HUDEP-2 (cell line): ENCODE data around the gene HK2.
"Not testable (repeated sequence)": the region's sequence is repeated elsewhere in the genome, so short reads cannot be mapped to it uniquely, and the experiment has no call there.

Experiments
- DNase-seq, 76 experiments: peaks; one replicate each; lab custom pipeline; 2025; ENCODE audit not compliant: unreplicated experiment in 76 of 76; lab: John Stamatoyannopoulos, UW

HK2 gene

DNA sequence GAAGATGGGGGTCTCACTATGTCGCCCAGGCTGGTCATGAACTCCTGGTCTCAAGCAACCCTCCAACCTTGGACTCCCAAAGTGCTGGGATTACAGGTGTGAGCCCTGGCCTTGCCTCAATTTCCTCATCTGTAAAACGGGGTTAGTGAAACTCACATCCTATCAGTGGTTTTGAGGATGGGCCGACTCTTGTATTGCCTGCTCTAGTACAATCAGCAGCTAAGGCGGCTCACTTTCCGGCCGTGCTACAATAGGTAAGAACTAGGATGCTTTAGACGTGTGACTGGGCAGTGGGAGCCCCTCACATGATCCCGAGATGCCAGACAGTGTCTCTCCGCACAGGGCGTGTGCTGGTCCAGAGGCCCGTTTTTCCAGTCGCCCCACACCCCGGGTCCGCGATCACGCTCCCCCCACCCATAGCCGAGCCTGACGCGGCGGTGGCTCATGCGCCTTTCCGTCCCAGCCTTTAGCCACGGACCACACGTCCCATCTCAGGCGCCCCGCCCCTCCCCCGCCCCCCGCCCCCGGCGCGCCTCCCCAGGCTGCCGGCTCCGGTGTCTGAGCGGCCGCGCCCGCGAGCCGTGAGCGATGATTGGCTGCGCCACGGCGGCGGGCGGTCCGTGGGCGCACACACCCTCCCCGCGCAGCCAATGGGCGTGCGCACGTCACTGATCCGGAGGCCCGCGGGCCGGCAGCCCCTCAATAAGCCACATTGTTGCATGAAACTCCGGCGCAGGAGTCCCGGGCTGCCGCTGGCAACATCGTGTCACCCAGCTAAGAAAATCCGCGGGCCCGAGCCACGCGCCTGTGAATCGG, at the start of gene HK2:
Gene HK2 (plus strand): TSS at position 710 of the 816 bp plus-strand sequence. CDS start 454 bp downstream, outside the sequence.
- DNase-seq = peak in 69 of 76 experiments; percentile 18 to 85 (median 64)

DNA sequence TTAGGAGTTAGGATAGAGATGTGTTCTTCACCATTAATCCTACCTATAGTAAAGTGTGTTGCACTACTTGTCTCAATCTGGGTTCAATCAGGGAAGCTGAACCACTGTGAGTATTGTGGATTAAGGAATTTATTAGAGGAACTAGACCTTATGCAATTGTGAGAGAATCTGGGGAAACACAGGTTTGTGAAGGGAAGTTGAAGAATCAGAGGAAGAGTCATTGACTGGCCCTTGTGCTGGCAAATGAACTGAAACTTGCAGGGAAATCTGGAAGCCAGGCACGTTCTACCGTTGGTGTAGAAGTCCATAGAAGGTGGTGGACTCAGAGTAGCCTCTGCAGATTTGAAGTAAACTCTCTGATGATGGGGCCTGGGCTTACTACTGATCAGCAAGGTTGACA, 44.7 kb upstream of the HK2 start:
- no peak for DNase-seq

DNA sequence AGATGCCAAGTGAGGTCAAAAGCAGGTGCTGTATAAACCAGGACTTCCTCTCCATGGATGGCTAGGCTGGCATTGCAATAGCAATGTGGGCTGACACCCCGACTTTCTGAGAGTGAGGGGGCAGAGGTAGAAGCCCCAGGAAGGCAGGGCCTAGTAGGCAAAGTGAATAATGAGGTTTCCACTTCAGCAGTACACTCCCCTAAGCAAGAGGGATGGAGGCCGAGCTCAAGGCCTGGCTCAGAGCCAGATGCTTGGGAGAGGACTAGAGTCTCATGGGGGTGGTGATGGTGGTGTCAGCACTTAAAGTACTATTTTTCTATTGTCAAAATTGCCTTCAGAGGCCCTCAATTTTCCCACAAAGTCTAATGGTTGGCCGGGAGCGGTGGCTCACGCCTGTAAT, 41.6 kb upstream of the HK2 start:
- no peak for DNase-seq

DNA sequence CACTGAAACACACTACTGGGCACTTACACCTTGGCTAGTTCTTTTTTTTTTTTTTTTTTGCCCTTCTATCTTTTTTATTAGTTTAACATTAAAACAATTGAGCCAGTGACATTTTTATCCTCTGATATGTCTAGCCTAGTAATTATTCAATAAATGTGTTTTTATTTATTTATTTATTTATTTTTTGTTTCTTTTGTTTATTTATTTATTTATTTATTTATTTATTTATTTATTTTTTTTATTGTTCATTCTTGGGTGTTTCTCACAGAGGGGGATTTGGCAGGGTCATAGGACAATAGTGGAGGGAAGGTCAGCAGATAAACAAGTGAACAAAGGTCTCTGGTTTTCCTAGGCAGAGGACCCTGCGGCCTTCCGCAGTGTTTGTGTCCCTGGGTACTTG, 39.0 kb upstream of the HK2 start:
- not testable (repeated sequence) for DNase-seq

DNA sequence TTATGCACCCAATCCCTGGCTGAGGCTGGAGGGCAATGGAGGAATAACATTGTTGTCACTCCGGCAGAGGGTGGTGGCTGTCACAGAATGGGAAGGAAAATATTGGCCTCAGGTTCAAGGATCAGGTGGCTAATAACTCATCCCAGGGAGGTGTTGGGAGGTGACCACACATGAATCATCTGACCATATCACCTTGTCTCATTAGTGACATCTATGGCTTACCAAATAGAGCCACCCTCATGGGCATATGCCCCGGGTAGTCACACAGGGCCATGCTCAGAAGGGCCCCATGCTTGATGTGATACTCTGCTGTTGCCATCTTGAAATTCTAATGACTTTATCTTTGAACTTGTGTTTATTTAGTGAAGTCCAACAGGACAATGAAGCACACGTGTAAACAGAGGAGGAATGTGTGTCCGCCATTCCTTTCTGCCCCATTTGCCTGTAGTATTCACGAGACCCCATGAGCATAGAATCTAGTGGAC, 27.5 kb upstream of the HK2 start:
- no peak for DNase-seq

DNA sequence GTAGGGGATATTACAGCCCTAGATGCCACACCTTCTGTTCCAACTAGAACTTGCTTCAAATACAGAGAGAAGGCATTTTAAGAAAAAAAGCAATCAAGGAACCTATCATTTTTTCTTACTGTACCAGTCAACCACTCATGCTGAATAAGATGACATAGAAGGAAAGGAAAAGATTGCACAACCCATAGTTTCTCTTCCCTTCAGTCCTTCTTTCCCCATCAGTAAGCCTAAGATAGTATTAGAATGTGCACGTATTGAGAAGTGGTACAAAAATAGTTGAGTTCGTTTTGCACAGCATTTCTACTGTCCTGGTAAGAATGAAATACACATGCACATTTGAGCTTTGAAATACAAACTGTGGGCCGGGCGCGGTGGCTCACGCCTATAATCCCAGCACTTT, 27.0 kb upstream of the HK2 start:
- no peak for DNase-seq

DNA sequence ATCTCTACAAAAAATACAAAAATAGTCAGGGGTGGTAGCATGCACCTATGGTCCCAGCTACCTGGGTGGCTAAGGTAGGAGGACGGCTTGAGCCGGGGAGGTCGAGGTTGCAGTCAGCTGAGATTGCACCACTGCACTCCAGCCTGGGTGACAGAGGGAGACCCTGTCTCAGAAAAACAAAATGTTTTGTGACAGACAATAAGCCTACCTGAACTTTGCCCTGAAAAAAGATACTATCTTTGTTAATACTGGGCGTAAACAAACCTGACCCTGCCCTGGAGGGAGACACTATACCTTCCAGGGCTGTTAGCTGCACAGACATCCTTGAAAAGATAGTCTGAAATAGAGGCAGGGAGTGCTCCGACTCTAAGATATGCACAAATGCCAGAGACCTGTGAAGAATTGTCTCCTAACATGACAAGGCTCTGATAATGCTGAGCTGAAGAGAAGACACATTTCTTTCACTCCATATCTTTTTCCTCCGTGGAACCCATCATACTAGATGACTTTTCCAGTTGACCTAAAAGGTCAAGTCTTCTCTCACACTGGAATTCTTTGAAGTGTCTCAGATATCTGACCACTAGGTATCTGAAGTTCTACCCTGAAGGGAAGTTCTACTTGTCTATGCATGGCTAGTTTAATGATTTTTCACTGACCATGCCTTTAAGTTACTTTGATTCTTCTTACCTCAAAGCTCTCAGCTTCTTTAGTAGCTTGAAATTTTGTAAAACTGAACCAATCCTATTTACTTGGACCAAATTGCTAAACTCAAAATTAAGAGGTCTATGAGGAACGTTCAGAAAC, 20.9 kb upstream of the HK2 start:
- DNase-seq = no peak

DNA sequence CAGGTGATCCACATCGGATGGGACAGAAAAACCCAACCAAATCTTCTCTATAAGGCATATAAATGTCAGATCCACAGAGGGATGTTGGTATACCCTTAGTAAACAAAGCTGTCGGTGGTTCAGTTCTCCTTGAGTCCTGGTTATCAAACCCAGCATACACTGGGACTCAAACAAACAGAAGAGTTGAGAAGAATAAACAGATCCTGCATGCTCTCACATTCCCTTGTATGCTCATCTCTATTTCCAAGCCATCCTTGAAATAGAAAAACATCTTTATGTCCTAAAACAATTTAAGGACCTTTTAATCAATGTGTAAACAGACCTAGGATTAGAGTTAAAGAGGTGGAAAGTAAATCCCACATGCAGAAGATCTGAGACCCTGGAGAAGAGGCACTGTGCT, 19.8 kb upstream of the HK2 start:
- DNase-seq = no peak

DNA sequence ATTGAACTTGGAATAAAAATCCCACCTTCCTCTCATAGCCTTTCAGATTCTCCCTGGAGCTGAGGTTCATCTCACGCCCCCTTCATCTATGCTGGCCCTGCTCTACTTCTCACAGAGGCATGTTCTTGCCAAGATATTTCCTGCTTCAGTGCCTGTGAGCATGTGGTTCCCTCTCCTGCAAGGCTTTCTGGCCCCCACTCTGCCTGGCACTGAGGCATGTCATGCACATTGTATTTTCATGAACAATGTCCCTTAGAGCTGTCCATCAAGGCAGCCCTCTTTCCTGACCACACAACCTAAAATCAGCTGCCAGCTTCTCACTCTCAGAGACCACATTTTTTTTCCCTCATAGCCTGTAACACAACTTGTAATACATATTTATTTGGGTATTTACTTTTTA, 18.0 kb upstream of the HK2 start:
- DNase-seq = no peak

DNA sequence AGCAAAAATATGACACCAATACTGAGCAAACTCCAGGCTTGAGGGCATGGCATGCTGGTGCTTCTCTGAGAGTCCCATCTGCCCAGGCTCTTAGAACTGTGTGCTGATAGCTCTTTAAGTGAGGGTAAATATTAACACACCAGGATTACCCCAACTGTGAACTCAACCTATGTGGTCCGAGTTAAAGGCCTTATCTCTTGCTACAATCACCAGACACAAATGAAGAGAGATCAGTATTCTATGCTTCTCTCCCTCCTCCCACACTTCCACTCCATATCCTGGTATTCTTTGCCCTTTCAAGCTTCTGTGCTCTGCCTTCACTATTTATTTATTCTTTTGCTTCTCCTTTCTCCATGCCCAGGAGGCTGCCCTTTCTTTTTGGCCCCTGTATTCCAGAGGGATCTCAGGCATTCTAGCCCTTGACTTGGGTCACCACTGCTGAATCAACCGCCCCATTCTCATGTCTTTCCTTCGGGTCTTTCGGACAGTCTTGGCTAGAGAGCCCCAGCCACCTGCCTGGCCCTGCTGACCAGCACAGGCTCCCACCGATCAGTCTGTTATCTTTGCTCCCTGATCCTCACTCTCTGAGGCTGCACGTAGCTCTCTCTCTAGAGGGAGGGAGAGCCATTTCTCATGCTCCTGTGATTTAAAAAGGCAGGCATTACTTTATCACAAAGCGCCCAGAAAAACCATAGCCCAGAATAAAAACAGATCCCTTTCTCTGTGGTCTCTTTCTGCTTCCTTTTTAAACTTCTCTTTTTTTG, 17.2 kb upstream of the HK2 start:
- no peak for DNase-seq

DNA sequence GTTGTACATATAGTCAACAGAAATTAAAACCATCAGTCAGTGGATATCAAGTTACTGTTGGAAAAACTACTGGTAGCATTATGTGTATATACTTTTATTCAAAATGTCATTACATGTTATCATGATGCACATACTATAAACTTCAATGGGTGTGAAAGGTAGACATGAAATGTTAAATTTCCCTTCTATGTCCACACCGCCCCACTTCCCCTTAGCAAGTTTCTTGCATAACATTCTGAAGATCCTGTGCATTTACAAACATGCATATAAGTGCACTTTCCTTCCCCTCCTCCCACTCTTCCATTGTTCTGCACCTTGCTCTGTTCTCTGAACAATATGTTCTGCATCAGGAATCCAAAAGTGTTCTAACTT, 16.6 kb upstream of the HK2 start:
- DNase-seq = no peak

DNA sequence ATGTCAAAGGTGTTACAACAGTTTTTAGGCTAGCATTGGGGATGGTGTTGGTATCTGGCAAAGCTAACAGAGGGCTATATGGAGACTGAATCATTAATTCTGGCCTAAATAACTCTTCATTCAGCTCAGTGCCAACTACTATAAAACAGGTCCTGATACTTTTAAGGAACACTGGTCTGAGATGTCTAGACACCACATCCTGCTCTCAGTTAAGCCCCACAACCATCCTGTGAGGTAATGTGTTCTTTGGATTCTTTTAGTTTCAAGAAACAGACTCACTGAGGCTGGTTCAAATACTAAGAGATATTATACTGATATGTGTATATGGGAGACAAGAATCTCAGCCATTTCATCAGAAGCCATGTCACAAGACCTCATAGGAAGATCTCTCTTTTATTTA, 14.2 kb upstream of the HK2 start:
- no peak for DNase-seq

DNA sequence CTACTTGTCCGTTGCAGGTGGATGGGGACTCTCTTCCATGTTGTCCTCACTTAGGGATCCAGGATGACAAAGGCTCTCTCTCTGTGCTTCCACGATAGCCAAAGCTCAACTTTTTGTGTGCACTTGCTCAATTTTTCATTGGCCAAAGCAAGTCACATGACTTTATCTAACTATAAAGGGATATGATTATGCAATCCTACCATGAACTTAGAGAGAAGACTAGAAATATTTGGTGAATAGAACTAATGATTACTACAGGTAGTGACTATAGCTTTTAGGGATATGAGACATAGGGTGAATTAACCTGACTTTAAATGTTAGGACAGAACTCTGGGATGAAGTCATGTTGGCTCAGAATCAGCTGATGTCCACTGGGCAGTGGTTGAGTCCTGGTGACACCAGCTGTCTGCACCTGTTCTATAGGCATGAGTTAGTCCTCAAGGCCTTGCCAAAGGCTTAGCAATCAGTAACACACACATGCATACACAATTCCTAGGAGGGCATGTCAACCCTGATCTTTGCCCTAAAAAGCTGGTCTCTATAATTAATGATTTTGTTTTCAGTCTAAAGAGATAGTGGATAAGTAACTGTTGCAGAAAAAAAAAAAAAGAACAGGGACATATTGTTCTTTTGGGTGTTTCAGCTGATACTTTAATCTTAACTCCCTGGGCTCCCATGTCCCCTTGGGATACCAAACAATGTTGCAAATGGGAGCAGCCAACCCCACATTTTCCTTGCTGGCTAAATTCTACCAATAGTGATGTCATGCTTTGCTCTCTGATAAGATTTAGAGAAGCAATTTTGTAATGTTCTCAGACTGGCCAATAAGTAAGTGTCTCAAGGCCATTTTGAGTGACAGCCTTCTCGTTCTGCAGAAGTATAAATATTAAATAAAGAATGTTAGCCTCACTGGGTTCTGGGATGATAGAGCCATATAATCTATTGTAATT, 12.5 kb upstream of the HK2 start:
- DNase-seq = no peak

DNA sequence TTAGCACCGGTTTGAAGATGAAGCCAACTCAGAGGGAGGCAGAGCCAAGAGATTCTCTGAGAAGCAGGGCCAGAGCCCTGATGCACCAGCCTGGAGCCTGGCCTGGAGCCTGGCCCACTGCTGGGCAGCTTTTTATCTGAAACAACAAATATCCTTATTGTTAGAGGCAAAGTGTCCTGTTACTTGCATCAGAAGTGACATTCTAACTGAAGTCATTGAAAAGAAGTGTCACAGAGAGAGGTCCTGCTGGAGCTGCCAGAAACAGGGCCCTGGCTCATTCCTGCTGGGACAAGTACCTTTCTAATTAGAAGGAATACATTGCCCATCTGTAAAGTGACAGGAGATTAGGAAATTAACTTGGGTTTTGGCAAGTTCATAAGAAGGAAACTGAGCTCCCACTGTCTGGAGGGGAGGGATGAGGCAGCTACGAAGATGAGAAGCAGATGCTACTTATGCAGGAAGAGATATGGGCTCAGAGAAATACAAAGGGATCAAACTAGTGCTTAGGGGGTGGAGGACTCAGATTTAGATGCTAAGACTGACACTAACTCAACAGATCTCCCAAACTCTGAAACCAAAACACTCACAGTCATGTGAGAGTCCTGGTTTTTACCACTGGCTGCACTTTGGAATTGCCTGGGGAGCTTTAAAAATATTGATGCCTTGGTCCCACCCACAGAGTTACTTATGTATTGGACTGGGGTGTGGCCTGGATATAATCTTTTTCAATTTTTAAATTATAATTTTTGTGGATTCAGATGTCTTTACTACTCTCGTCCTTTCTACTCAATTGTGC, 11.0 kb upstream of the HK2 start:
- no peak for DNase-seq

DNA sequence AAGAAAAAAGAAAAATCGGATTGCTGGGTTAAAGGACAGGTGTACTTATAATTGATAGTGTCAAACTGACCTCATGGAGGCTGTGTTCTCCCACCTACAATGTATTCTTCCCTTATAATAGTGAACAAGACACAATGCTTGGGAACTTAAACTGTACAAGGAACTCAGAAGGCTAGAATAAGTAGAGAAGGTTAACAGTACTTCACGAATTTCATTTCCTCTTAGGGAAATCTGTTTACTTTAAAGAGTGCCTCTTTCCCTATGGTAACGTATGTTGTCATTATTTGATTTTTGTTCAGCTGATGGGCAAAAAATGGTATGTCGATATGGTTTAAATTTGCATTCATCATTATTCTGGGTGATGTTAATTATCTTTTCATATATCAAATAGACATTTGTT, 9.2 kb upstream of the HK2 start:
- no peak for DNase-seq

DNA sequence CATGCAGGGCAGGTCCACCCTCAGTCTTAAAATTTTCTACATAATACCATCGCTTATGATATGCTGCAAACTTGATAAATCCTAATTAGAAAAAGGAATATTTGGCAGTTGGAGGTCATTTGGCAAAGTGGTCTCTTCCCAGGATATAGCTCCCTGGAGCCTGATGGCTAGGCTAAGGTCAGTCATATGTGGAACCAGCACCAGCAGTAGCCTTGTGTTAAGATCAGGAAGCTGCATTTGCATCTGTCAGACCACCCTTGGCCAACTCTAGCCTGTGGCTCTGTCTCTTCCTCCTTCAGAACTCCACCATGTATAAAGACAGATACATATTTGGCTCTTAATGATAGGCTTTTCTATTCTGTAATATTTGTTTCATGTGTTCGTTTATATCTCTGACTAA, 5.4 kb upstream of the HK2 start:
- no peak for DNase-seq

DNA sequence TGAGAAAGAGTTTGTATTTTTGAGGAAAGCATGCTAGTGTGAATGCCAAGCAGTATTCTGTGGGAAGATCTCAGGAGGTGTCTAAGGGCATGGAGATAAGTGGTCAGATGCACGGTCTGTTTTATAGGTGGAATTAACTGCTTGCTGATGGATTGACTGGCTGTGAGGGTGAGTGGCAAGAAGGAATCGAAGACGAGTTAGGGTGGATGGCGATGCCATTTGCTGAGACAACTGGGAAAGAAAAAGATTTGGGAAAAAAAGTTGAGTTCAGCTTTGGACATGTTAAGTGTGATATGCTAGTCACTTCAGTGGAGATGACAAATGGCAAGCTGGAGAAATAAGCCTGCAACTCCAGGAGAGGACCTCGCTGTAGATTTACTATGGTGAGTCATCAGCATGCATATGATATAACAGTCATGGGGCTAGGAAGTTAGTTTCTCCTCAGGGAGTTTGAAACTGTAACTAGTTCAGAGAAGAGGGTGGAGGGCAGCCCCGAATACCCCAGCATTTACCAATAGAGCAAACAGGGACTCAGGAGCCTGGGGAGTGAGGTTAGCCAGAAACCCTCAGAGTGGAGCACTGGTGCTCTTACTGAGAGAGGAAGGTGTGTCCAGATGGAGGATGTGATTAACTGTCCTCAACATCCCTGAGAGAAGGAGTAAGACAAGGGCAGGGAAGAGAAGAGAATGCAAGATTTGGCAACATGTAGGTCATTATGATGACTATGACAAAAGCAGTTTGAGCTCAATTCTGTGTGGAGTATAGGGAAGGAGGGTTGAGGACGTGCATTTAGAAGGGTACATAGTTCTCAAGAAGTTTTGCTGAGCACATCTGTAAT, 2.0 kb upstream of the HK2 start:
- peak in 2 of 76 experiments; percentile 8 to 15 for DNase-seq

DNA sequence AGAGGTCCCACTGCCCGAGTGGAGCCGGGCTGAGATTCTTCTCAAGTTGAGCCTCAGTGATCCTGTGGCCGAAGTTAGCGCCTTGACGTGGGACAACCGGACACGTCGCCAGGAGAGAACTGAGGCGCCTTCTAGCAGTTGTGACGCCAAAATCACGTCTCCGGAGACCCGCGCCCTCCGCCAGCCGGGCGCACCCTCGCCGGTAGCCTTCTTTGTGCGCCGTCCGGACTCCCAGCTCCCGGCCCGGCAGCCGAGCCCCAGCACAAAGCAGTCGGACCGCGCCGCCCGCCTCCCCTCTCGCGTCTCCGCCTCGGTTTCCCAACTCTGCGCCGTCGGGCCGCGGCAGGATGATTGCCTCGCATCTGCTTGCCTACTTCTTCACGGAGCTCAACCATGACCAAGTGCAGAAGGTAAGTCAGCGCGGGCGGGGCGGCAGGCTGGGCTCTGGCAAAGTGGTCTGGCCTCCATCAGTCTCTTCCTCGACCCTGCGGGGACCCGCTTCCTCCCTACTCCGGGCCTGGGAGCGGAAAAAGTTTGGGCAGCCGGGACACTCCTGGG, 386 bp downstream of the HK2 start:
- DNase-seq = peak in 2 of 76 experiments; percentile 31 to 46
